Measurements from ENCODE around the gene ZNF598. TPM values are rescaled to one million over a fixed set of nuclear protein-coding genes. Genes with fewer than 3 reads are reported as not detected.

The ZNF598 gene
- polyA plus RNA-seq, 1 donor from 2014 or later = 22.1 TPM

DNA sequence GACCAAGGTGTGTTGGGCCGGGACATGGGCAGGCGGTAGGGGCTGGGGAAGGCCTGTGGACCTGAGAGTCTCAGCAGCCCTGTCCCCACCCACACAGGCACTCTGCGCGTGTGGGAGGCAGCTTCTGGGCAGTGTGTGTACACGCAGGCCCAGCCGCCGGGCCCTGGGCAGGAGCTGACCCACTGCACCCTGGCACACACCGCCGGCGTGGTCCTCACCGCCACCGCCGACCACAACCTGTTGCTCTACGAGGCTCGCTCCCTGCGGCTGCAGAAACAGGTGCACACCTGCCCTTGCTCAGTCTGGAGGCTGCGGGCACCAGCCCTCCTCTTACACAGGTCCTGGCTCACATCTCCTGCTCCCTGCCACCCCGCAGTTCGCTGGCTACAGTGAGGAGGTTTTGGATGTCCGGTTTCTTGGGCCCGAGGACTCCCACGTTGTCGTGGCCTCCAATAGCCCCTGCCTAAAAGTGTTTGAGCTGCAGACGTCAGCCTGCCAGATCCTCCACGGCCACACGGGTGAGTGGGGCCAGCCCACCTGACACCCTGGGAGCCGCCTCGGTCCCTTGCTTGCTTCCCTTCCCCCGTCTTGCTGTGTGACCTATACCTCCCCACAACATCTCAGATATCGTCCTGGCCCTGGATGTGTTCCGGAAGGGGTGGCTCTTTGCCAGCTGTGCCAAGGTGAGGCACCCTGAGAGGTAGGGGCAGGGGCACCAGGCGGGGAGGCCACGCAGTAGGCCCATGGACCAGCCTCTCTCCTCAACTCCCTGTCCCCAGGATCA lies 34.0 kb downstream of the ZNF598 start:
- no peaks in the 10 kb centered on the region for H4K20me1 ChIP-seq (ENCODE audit: insufficient read depth)
- no peaks in the 10 kb centered on the region for H3F3A ChIP-seq (ENCODE audit: insufficient read depth, low read length, poor library complexity, severe bottlenecking)
- H3K27ac ChIP-seq (ENCODE audit: low read length) = no peak overlapping the region
- H3K9me3 ChIP-seq (ENCODE audit: low read length) = no peaks in the 10 kb centered on the region
- no peak overlapping the region for H3K4me3 ChIP-seq (ENCODE audit: low read length)
- H3K9me2 ChIP-seq (ENCODE audit: insufficient read depth, low read length) = no peaks in the 10 kb centered on the region
- no peak overlapping the region for H3K9ac ChIP-seq (ENCODE audit: low read length)
- H3K27me3 ChIP-seq (ENCODE audit: insufficient read depth, low read depth, low read length) = peaks cover 23% of the 10 kb centered on the region
- H2AFZ ChIP-seq (ENCODE audit: low read depth, low read length) = no peak overlapping the region
- no peak for TF ChIP-seq TAF1 (IDR thresholded peaks at IDR 0.05; ENCODE audit: low read depth)
- TF ChIP-seq POLR2AphosphoS5 (IDR thresholded peaks at IDR 0.05) = no peak
- TF ChIP-seq, protein P1, sequence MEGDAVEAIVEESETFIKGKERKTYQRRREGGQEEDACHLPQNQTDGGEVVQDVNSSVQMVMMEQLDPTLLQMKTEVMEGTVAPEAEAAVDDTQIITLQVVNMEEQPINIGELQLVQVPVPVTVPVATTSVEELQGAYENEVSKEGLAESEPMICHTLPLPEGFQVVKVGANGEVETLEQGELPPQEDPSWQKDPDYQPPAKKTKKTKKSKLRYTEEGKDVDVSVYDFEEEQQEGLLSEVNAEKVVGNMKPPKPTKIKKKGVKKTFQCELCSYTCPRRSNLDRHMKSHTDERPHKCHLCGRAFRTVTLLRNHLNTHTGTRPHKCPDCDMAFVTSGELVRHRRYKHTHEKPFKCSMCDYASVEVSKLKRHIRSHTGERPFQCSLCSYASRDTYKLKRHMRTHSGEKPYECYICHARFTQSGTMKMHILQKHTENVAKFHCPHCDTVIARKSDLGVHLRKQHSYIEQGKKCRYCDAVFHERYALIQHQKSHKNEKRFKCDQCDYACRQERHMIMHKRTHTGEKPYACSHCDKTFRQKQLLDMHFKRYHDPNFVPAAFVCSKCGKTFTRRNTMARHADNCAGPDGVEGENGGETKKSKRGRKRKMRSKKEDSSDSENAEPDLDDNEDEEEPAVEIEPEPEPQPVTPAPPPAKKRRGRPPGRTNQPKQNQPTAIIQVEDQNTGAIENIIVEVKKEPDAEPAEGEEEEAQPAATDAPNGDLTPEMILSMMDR (IDR thresholded peaks at IDR 0.05; ENCODE audit: poor library complexity, severe bottlenecking) = no peak
- TF ChIP-seq SMC3 (conservative IDR thresholded peaks at IDR 0.05; ENCODE audit: poor library complexity) = no peak
- no peak for TF ChIP-seq EP300 (conservative IDR thresholded peaks at IDR 0.05; ENCODE audit: poor library complexity, severe bottlenecking)
- TF ChIP-seq EZH2 (IDR thresholded peaks at IDR 0.05; ENCODE audit: borderline replicate concordance, insufficient read depth, low read length, poor library complexity, severe bottlenecking) = no peak
- no peak for TF ChIP-seq MXI1 (conservative IDR thresholded peaks at IDR 0.05; ENCODE audit: poor library complexity, severe bottlenecking)
- TF ChIP-seq, protein P2, sequence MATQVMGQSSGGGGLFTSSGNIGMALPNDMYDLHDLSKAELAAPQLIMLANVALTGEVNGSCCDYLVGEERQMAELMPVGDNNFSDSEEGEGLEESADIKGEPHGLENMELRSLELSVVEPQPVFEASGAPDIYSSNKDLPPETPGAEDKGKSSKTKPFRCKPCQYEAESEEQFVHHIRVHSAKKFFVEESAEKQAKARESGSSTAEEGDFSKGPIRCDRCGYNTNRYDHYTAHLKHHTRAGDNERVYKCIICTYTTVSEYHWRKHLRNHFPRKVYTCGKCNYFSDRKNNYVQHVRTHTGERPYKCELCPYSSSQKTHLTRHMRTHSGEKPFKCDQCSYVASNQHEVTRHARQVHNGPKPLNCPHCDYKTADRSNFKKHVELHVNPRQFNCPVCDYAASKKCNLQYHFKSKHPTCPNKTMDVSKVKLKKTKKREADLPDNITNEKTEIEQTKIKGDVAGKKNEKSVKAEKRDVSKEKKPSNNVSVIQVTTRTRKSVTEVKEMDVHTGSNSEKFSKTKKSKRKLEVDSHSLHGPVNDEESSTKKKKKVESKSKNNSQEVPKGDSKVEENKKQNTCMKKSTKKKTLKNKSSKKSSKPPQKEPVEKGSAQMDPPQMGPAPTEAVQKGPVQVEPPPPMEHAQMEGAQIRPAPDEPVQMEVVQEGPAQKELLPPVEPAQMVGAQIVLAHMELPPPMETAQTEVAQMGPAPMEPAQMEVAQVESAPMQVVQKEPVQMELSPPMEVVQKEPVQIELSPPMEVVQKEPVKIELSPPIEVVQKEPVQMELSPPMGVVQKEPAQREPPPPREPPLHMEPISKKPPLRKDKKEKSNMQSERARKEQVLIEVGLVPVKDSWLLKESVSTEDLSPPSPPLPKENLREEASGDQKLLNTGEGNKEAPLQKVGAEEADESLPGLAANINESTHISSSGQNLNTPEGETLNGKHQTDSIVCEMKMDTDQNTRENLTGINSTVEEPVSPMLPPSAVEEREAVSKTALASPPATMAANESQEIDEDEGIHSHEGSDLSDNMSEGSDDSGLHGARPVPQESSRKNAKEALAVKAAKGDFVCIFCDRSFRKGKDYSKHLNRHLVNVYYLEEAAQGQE (IDR thresholded peaks at IDR 0.05; ENCODE audit: borderline replicate concordance) = no peak
- TF ChIP-seq RAD21 (conservative IDR thresholded peaks at IDR 0.05) = no peak
- peaks cover 5% of the 10 kb centered on the region for H3K79me2 ChIP-seq (replicated peaks; ENCODE audit: insufficient read depth, low read length)
- H3K36me3 ChIP-seq (ENCODE audit: insufficient read depth, low read length) = no peaks in the 10 kb centered on the region
- no peak overlapping the region for H3K4me2 ChIP-seq (ENCODE audit: low read length)

DNA sequence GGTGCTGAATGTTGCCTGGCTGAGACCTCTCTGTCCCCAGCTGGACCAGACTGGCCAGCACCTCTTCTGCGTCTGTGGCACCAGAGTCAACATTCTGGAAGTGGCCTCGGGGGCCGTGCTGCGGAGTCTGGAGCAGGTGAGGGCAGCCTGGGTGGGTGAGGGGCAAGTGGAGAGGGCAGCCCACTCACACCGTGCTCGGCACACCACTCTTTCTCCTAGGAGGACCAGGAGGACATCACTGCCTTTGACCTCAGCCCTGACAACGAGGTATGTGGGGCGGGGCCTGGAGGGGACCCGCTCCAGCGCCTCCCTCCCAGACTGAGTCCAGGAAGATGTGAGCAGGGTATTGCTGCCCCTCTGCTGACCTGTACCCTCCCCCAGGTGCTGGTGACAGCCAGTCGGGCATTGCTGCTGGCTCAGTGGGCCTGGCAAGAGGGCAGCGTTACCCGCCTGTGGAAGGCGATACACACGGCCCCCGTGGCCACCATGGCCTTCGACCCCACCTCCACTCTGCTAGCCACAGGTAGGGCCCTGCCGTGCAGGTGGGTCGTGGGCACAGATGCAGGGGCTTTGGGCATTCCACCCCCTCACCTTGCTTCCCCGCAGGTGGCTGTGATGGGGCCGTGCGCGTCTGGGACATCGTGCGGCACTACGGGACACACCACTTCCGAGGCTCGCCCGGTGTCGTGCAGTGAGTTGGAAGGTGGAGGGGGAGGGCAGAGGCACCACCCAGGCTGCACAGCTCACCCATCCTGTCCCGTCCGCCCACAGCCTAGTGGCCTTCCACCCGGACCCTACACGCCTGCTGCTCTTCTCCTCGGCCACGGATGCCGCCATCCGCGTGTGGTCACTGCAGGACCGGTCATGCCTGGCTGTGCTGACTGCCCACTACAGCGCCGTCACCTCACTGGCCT lies 35.2 kb downstream of the ZNF598 start:
- Histone ChIP-seq H3K27ac (ENCODE audit: low read length) (no peak overlapping the region), H3K4me3 (ENCODE audit: low read length) (no peak overlapping the region), H3K4me2 (ENCODE audit: low read length) (no peak overlapping the region), H4K20me1 (ENCODE audit: insufficient read depth) (no peaks in the 10 kb centered on the region), H3K79me2 (replicated peaks; ENCODE audit: insufficient read depth, low read length) (peaks cover 5% of the 10 kb centered on the region), H3K9ac (ENCODE audit: low read length) (no peak overlapping the region), H3K27me3 (ENCODE audit: insufficient read depth, low read depth, low read length) (peaks cover 11% of the 10 kb centered on the region), H3K36me3 (ENCODE audit: insufficient read depth, low read length) (no peaks in the 10 kb centered on the region), H3K9me2 (ENCODE audit: insufficient read depth, low read length) (no peaks in the 10 kb centered on the region), H3K9me3 (ENCODE audit: low read length) (no peaks in the 10 kb centered on the region), H2AFZ (ENCODE audit: low read depth, low read length) (no peak overlapping the region), H3F3A (ENCODE audit: insufficient read depth, low read length, poor library complexity, severe bottlenecking) (no peaks in the 10 kb centered on the region)
- TF ChIP-seq, protein P1 (IDR thresholded peaks at IDR 0.05; ENCODE audit: poor library complexity, severe bottlenecking) = no peak
- TF ChIP-seq SMC3 (conservative IDR thresholded peaks at IDR 0.05; ENCODE audit: poor library complexity) (no peak), EP300 (conservative IDR thresholded peaks at IDR 0.05; ENCODE audit: poor library complexity, severe bottlenecking) (no peak), POLR2AphosphoS5 (IDR thresholded peaks at IDR 0.05) (no peak), RAD21 (conservative IDR thresholded peaks at IDR 0.05) (no peak)
